CD4-positive, alpha-beta T cell (primary cell): ENCODE data around the gene AMELX. TPM values are rescaled to one million over a fixed set of nuclear protein-coding genes. Genes with fewer than 3 reads are reported as not detected.

Experiments used
- ATAC-seq: fragments of 200-7000 bp; cut with Tn5 transposase; one replicate; pipeline ENCODE4 v1.10.0; 2022; ENCODE audit warnings: mild to moderate bottlenecking; ENCODE audit not compliant: poor library complexity
- CTCF ChIA-PET: fragments of 350-600 bp; sonication (Branson Sonifier 250); formaldehyde crosslinking; loops from one replicate; lab custom pipeline; 2021; ENCODE audit warnings: antibody characterized with exemption, inconsistent platforms; lab: Charles Lee
- POLR2A ChIA-PET: fragments of 350-600 bp; sonication (Branson Sonifier 250); formaldehyde crosslinking; loops from one replicate; lab custom pipeline; 2021; ENCODE audit warnings: antibody characterized with exemption, inconsistent platforms; lab: Charles Lee
- DNase-seq, 14 experiments: peaks; one replicate each; pipeline ENCODE4 v3.0.0-alpha.2; 2013 to 2020; ENCODE audit warnings: mixed read lengths in 2 of 14
- H3K27ac ChIP-seq, 2 donors: one replicate each; pipeline versions ENCODE4 v1.5.1 to v1.7.0; 2013; ENCODE audit warnings: low read length in 2 of 2, low read depth in 1 of 2, mild to moderate bottlenecking in 1 of 2
- H3K27me3 ChIP-seq, 2 experiments: 1 replicate in 1 of 2; 2 replicates in 1 of 2; pipeline versions ENCODE4 v1.6.1 to v1.7.0; 2013; ENCODE audit warnings: low read length in 2 of 2, control low read depth in 1 of 2, mild to moderate bottlenecking in 1 of 2, moderate library complexity in 1 of 2; ENCODE audit not compliant: insufficient read depth in 2 of 2, control insufficient read depth in 1 of 2
- H3K36me3 ChIP-seq: one replicate; pipeline ENCODE4 v1.6.1; 2013; ENCODE audit warnings: low read length, control low read depth; ENCODE audit not compliant: insufficient read depth
- H3K4me1 ChIP-seq: one replicate; pipeline ENCODE4 v1.6.1; 2013; ENCODE audit warnings: low read length, control low read depth; ENCODE audit not compliant: insufficient read depth
- H3K4me3 ChIP-seq: one replicate; pipeline ENCODE4 v1.5.1; 2013; ENCODE audit warnings: mild to moderate bottlenecking, low read length, moderate library complexity
- H3K9me3 ChIP-seq, 2 experiments: 1 replicate in 1 of 2; 2 replicates in 1 of 2; pipeline versions ENCODE4 v1.6.1 to v1.7.0; 2013; ENCODE audit warnings: low read length in 2 of 2, mild to moderate bottlenecking in 2 of 2, control low read depth in 1 of 2, moderate library complexity in 1 of 2; ENCODE audit not compliant: control insufficient read depth in 1 of 2, insufficient read depth in 1 of 2
- H3K27ac Mint-ChIP-seq: one replicate; pipeline ENCODE4 v1.8.0; 2020; ENCODE audit warnings: mixed read lengths
- H3K27me3 Mint-ChIP-seq: one replicate; pipeline ENCODE4 v1.8.0; 2021; ENCODE audit warnings: mixed read lengths
- H3K36me3 Mint-ChIP-seq: one replicate; pipeline ENCODE4 v1.8.0; 2021; ENCODE audit warnings: low read depth, mixed read lengths
- H3K4me1 Mint-ChIP-seq: one replicate; pipeline ENCODE4 v1.8.0; 2021; ENCODE audit warnings: low read depth, mixed read lengths
- H3K4me3 Mint-ChIP-seq: one replicate; pipeline ENCODE4 v1.8.0; 2020; ENCODE audit warnings: mild to moderate bottlenecking, mixed read lengths
- H3K9me3 Mint-ChIP-seq: one replicate; pipeline ENCODE4 v1.8.0; 2020; ENCODE audit warnings: mixed read lengths
- intact Hi-C, 2 experiments: fragments of 100-400 bp; cut with DNase I in 1 of 2; cut with micrococcal nuclease in 1 of 2; formaldehyde crosslinking; loops; one replicate each; pipeline versions ENCODE4 v1.15.1 to v1.9.0; 2023 to 2025; cut with DNase I, micrococcal nuclease
- total RNA-seq, 174 experiments: library from RNA in 2 of 174; stranded (reverse) in 2 of 174; gene quantifications; one replicate each; pipeline ENCODE4 v1.2.3 and lab custom pipeline; 2021 to 2026
- TF ChIP-seq, protein P1 (sequence below): fragments of 200-600 bp; IDR thresholded peaks from one replicate; pipeline ENCODE4 v1.8.0; 2022; ENCODE audit warnings: antibody characterized with exemption, mild to moderate bottlenecking

Gene AMELX
- total RNA-seq, 2 experiments from 2014 or later = not detected

DNA sequence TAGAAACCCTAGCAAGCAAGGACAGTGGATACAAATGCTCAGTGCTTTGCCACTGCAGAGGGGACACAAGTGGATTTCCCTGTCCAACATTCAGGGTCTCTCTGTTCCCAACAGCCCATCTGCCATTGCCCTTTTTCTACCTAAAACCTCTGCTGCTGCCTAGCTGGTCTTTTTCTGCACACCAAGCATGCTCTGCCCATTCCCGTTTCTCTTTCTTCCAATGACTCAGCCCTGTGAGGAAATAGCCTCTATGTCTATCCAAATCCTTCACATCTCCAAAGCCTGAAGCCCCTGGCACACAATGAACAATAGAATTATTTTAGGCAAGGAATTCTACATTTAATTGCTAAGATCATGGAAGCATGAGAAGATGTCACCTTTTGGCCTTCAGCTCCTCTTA lies 5.7 kb upstream of the AMELX start:
- DNase-seq (no peak), ATAC-seq (no peak)
- Histone ChIP-seq H3K4me3 (no peak overlapping the region), H3K9me3 (no peaks in the 10 kb centered on the region), H3K27ac (no peak overlapping the region), H3K4me1 (no peaks in the 10 kb centered on the region), H3K27me3 (no peaks in the 10 kb centered on the region), H3K36me3 (no peaks in the 10 kb centered on the region)
- intact Hi-C loops = no loop called here
- H3K4me1 Mint-ChIP-seq = no peaks in the 10 kb centered on the region
- no peaks in the 10 kb centered on the region for H3K9me3 Mint-ChIP-seq
- TF ChIP-seq, protein P1, sequence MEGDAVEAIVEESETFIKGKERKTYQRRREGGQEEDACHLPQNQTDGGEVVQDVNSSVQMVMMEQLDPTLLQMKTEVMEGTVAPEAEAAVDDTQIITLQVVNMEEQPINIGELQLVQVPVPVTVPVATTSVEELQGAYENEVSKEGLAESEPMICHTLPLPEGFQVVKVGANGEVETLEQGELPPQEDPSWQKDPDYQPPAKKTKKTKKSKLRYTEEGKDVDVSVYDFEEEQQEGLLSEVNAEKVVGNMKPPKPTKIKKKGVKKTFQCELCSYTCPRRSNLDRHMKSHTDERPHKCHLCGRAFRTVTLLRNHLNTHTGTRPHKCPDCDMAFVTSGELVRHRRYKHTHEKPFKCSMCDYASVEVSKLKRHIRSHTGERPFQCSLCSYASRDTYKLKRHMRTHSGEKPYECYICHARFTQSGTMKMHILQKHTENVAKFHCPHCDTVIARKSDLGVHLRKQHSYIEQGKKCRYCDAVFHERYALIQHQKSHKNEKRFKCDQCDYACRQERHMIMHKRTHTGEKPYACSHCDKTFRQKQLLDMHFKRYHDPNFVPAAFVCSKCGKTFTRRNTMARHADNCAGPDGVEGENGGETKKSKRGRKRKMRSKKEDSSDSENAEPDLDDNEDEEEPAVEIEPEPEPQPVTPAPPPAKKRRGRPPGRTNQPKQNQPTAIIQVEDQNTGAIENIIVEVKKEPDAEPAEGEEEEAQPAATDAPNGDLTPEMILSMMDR = no peak
- H3K27me3 Mint-ChIP-seq = no peaks in the 10 kb centered on the region
- H3K4me3 Mint-ChIP-seq = no peak overlapping the region
- no peak overlapping the region for H3K27ac Mint-ChIP-seq
- ChIA-PET CTCF (no interaction called here), POLR2A (no interaction called here)
- H3K36me3 Mint-ChIP-seq = no peaks in the 10 kb centered on the region

DNA sequence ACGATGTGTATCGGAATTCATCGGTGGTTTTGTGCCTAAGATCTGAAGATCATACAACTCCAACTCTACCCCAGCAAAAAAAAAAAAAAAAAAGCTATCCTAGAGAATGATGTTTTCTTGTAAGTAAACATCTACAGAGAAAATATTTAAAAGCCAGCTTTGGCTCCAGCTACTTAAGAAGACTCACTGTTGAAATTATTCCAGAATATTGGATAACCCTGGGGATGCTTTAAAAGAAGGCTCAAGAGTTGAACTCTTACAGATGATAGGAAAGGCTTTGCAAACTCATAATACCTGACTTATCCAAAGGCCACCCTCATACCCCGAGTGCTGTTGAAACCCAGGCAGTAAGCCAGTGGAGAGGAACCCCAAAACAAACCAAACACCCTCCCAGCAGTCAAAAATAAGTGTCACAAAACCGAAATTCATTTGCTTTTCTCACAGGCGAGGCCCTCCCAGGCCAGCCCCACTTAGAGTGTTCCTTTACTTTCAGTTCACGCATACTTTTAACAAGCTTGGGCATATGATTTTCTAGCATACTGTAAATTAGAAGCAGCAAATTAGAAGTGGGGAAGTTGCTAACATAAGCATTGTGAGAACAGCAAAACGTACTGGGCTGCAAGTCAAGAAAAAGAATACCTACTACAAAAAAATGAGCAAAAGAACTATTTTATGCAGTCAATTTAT lies 2.7 kb upstream of the AMELX start:
- intact Hi-C loops = no loop called here
- H3K27me3 ChIP-seq = no peaks in the 10 kb centered on the region
- CTCF ChIA-PET = no interaction called here
- H3K27ac ChIP-seq = no peak overlapping the region
- Mint-ChIP-seq H3K9me3 (no peaks in the 10 kb centered on the region), H3K4me1 (no peaks in the 10 kb centered on the region), H3K4me3 (no peak overlapping the region), H3K27ac (no peak overlapping the region), H3K36me3 (no peaks in the 10 kb centered on the region), H3K27me3 (no peaks in the 10 kb centered on the region)
- TF ChIP-seq, protein P1 = no peak
- ATAC-seq (no peak), DNase-seq (no peak)
- no peak overlapping the region for H3K4me3 ChIP-seq
- H3K9me3 ChIP-seq = no peaks in the 10 kb centered on the region
- H3K36me3 ChIP-seq = no peaks in the 10 kb centered on the region
- H3K4me1 ChIP-seq = no peaks in the 10 kb centered on the region
- POLR2A ChIA-PET = no interaction called here

DNA sequence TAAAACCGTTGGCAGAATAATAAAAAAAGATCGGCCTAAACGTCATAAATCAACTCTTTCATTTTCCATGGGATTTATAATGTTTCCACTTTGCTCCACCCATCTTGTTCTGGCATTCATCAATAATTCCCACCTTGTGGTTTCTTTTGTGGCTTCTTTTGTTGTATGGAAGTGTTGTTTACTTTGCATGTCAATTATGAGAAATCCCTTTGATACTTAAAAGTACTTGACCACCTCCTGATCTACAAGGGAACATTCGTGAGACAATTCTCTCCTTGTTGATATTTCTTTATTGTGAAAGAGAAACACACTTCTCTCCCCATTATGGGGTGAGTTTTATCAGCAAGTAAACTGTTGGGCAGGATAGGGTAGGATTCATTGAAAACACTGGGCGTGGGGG lies 2.8 kb downstream of the AMELX start:
- ChIA-PET POLR2A (no interaction called here), CTCF (no interaction called here)
- peaks cover 0 to 3% of the 10 kb centered on the region in 2 experiments for H3K9me3 ChIP-seq
- no peak overlapping the region for H3K27ac Mint-ChIP-seq
- H3K9me3 Mint-ChIP-seq = no peaks in the 10 kb centered on the region
- H3K4me3 ChIP-seq = no peak overlapping the region
- H3K36me3 ChIP-seq = no peaks in the 10 kb centered on the region
- no peak for ATAC-seq
- no peaks in the 10 kb centered on the region for H3K4me1 Mint-ChIP-seq
- H3K27ac ChIP-seq = no peak overlapping the region
- H3K4me3 Mint-ChIP-seq = no peak overlapping the region
- TF ChIP-seq, protein P1 = no peak
- no peaks in the 10 kb centered on the region for H3K36me3 Mint-ChIP-seq
- H3K27me3 Mint-ChIP-seq = no peaks in the 10 kb centered on the region
- no peaks in the 10 kb centered on the region for H3K4me1 ChIP-seq
- no peaks in the 10 kb centered on the region for H3K27me3 ChIP-seq
- no peak for DNase-seq
- intact Hi-C loops = no loop called here
